Stimulated activated CD8-positive, alpha-beta memory T cell treated with anti-CD3 and anti-CD28 coated beads, Interleukin-12 subunit alpha, Interleukin-12 subunit beta, amount 100 ng/mL, for 1 hour (primary cell): ENCODE data around the gene WDR87.

Experiments used
- DNase-seq: peaks from one replicate; pipeline ENCODE4 v3.0.0-alpha.2; 2020; ENCODE audit warnings: low read depth

WDR87 gene

GRCh38 chr19:37905946-37906868, at the start of gene WDR87:
Gene WDR87, minus strand, starts transcription at chr19:37906594. Its CDS starts 8,355 bp downstream, at chr19:37898239.
- no peak for DNase-seq

GRCh38 chr19:37955986-37956385, 49.6 kb upstream of the WDR87 start:
- DNase-seq = no peak

GRCh38 chr19:37954421-37954874, 48.1 kb upstream of the WDR87 start:
- no peak for DNase-seq

GRCh38 chr19:37953918-37954303, 47.5 kb upstream of the WDR87 start:
- no peak for DNase-seq

DNA sequence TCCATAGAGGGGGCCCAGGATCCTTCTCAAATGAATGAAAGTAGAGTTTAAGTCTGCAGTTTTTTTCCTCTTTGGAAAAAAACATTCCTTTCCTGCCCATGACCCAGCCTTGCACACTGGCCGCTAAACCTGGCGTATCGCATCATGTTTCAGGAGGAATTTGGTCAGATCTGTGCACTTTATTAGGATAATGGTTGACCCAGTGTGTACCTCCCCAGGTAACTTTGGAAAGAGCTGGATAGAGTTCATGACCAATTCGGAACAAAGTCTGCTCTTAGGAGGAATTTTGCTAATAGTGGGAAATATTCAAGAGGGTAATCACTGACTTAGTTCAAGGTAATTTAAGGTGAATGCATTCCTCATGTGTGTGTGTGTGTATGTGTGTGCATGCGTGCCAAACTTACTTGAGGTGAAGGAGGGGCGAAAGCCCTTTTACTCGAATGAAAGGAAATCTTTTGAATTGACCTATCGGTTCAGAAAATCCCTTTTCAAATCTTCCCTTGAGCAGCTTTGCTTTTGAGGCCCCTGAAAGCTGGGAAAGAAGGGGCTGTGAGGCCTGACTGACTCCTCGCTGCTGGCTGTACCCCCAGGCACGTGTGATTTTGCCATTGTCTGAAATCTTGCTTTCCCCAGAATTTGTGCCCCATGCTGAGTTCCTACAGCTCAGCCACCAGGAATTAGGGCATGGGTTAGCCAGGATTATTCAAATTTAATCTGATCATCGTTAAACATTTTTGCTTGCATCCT, 47.0 kb upstream of the WDR87 start:
- no peak for DNase-seq

- DNase-seq = no peak
Measured at GRCh38 chr19:37951816-37952210, 45.4 kb upstream of the WDR87 start.

DNA sequence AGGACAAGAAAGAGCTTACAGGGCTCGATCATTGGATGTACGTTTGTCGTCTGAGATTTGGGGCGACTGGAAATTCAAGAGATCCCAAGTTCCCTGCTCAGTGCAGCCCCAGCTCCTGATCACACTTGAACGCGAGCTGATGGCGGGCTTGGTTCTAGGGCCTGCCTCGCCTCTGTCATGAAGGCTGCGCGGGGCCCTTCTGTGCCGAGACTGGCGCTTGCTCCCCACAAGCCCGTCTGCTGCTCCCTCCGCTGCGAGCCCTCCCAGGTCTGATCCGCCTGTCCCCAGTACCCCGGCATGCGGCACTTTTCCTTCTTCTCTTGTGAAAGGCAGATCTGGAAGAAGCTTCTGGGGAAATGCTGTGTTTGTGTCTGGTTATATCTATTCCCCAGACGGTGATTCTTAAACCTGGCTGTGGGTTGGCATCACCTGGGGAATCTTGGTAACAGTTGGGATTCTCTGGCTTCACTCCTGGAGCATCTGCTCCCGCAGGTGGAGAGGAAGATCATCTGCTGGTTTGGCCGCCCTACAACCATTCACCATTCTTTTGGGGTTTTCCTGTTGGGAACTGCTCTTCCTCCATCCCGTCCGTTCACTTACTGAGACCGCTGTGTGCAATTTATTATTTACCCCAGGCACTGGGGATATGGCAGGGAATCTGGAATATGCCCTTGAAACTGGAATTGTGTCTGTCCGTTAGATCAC, 44.2 kb upstream of the WDR87 start:
- DNase-seq = no peak

DNA sequence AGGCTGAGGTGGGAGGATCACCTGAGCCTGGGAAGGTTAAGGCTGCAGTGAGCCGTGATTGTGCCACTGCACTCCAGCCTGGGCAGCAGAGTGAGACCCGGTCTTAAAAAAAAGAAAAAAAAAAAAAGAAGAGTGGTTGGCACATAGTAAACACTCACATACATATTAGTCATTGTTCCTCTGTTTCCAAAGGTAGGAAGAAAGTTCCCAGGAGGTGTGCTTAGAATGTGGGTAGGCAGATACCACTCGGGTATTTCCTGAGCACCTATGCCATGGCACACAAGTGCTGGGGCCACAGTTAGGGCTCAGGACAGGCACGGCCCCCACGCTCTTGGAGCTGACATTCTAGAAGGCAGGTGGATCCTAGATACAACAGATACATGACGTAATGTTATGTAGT, 42.0 kb upstream of the WDR87 start:
- no peak for DNase-seq

DNA sequence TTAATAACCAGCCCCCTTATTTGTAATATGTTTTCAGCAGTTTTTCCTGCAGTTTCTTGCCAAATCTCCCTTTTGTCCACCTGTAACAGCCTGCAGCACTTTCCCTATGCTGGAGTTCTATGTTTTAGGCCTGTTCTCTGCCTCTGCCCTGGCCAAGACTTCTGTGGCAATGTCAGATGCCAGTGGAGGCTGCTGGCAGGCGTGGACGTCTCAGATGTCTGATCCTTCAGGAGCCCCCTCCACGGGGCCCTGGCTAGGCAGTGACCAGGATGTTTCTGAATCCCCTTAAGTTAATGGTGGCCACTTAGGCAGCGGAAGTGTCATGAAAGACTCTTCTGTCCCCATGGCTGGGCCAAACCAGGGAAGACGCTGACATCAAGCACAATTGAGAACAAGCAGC, 41.4 kb upstream of the WDR87 start:
- no peak for DNase-seq

- DNase-seq = no peak
Measured at GRCh38 chr19:37946132-37946531, 39.7 kb upstream of the WDR87 start.

- DNase-seq = no peak
Measured at GRCh38 chr19:37943480-37943879, 37.1 kb upstream of the WDR87 start.

GRCh38 chr19:37942516-37942902, 36.1 kb upstream of the WDR87 start:
- no peak for DNase-seq

GRCh38 chr19:37941782-37942515, 35.6 kb upstream of the WDR87 start:
- no peak for DNase-seq

GRCh38 chr19:37938353-37938752, 32.0 kb upstream of the WDR87 start:
- no peak for DNase-seq

DNA sequence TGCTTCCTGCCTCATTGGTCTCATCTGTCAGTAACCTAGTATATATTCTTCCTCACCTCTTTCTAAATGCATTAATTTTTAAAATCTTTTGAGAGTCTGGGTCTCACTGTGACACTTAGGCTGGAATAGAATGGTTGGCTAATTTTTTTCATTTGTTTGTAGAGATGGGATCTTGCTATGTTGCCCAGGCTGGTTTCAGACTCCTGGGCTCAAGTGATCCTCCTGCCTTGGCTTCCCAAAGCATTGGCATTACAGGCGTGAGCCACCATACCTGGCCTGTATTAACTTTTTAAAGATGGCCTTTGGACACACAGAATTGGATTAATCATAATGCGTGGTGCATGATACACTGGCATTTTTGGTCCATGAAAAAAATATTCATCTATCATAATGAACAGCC, 30.5 kb upstream of the WDR87 start:
- no peak for DNase-seq

DNA sequence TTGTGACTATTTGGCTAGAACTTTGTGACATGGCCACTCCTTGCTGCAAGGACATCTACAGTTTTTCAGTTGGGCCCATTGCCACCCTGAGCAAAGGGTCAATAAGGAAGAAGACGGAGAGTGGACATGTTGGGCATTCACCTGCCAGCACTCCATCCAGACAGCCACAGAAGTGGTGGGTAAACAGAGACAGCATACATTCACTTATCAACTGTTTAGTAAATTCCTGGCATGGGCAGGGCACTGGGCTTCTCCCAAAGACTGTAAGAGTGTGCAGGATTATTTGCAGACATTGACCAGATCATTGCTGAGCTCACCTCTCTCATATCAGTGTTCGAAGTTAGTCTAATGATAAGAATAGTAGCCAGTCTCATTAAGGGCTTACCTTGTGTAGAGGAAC, 29.8 kb upstream of the WDR87 start:
- no peak for DNase-seq

DNA sequence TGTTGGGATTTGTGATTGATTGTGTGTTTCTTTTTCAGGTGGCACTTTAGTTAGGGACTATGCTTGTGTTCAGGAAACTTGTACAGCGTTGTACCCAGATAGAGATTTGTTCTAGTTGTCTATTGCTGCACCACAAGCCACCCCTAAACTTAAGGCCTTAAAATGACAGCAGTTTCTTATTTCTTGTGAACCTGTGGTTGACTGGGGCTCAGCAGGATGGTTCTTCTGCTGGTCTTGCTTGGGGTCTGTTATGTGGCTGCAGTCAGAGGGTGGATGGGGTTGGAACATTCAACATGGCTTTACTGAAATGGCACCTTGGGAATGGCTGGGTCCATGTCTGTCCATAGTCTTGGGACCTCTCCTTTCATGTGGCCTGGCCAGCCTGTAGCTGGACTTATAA, 28.9 kb upstream of the WDR87 start:
- no peak for DNase-seq

DNA sequence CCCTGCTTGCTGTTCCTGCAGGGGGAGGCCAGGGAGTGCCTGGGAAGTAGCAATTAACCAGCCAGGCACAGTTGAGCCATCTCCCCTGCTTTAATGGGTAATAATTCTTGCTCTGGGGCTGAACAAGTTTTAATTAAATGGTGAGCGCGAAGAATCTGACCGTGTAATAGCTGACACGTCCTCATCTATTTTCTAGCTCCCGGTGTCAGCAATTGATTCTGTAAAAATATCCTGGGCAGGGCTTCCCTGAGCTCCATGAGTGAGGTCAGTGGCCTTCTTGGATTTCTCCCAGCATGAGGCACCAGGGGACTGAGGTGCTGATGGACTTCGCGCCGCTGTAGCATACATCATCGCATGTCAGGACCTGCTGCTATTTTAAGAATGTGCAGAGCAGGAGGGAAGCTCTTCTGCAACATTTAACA, 27.6 kb upstream of the WDR87 start:
- DNase-seq = no peak

GRCh38 chr19:37932985-37933936, 26.9 kb upstream of the WDR87 start:
- no peak for DNase-seq

DNA sequence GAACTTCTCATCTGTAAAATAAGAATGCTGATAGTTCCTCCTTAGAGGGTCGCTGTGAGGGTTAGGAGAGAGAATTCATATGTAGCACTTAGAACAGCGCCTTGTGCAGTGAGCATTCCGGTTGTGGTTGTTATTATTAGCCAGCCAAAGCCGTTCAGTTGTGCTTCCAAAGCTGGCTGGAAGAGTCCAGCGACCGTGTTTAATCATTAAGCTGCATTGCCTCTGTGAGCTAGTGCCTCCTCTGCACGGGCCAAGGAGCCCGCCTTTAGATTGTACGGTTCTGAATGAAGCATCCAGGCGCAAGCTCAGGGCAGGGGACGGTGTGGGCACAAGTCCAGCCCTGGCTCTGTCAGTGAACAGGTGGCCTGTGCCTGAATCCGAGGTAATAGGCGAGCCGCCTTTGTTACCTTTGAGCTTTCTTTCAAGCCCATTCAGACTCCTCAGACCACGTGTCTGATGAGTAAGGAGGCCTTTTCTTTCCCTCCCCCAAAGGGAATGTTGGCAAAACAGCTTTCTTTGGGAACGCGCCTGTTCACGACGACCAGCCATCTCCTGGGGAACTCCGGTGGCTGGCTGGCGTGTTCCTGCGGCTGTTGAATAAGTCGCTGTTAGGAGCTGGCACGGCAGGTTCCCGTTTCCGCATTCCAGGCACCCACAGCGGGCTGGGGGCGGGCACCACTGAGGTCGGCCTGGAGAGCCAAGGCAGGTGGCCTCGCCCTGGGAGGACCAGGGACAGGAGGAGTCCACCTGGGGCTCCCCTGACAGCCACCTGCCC, 25.7 kb upstream of the WDR87 start:
- DNase-seq = no peak
